Measurements from ENCODE around the gene KCNK17. TPM values are rescaled to one million over a fixed set of nuclear protein-coding genes. Genes with fewer than 3 reads are reported as not detected.

The KCNK17 gene
- total RNA-seq, 1 experiment from 2014 or later: 1.2 TPM

DNA sequence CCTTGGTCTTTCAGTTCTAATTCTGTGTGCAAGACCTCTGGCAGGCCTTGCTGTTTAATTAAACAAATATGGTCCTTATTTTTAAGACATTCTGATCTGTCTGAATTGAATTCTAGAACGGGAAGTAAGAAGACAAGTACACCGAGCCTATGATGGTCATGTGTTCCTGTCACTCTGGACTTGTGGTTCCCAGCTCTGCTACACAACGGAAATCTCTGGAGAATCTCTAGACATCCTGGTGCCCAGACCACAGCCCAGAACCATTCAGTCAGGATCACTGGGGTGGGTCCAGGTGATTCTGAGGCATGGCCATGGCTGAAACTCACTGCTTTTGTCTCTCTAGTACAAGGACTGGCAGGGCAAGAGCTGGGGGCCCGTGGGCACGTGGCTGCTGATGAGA is 24.2 kb upstream of the KCNK17 start:
- no peak overlapping the region for H3K27ac ChIP-seq (ENCODE audit: insufficient read length, low read depth, low read length)
- Mint-ChIP-seq H3K9me3 (no peaks in the 10 kb centered on the region), H3K4me3 (no peak overlapping the region), H3K27me3 (ENCODE audit: low read depth) (peaks cover 9% of the 10 kb centered on the region), H3K36me3 (ENCODE audit: insufficient read depth in 1 of 3, low read depth in 3 of 3) (no peaks in the 10 kb centered on the region), H3K4me1 (peaks cover 18 to 32% of the 10 kb centered on the region in 2 experiments), H3K27ac (no peak overlapping the region)
- no peak overlapping the region for H4K91ac ChIP-seq (ENCODE audit: insufficient read length, low read depth, low read length)
- no peaks in the 10 kb centered on the region for H3K79me1 ChIP-seq (ENCODE audit: insufficient read depth, low read depth, low read length, poor library complexity, severe bottlenecking)
- no peak overlapping the region for H2AK5ac ChIP-seq (ENCODE audit: insufficient read length, low read length)
- no peak overlapping the region for H3K56ac ChIP-seq (ENCODE audit: insufficient read length, low read depth, low read length)
- H2BK15ac ChIP-seq (ENCODE audit: low read depth, low read length): no peak overlapping the region
- H2BK120ac ChIP-seq (ENCODE audit: low read depth, low read length, poor library complexity, severe bottlenecking): no peak overlapping the region
- H3K4ac ChIP-seq (ENCODE audit: low read depth, low read length): no peak overlapping the region
- H3K79me2 ChIP-seq (ENCODE audit: insufficient read depth, low read length): no peaks in the 10 kb centered on the region
- no peak overlapping the region for H3K23ac ChIP-seq (ENCODE audit: insufficient read length, low read depth, low read length)
- no peaks in the 10 kb centered on the region for H3K23me2 ChIP-seq (ENCODE audit: insufficient read length, low read depth, low read length, poor library complexity, severe bottlenecking)
- no peak overlapping the region for H4K5ac ChIP-seq (ENCODE audit: insufficient read length, low read depth, low read length)
- no peak overlapping the region for H3K4me2 ChIP-seq (ENCODE audit: insufficient read depth, insufficient read length, low read length)
- H2BK20ac ChIP-seq (ENCODE audit: low read depth, low read length, poor library complexity, severe bottlenecking): no peak overlapping the region
- no peak overlapping the region for H2BK12ac ChIP-seq (ENCODE audit: insufficient read length, low read depth, low read length)
- H4K20me1 ChIP-seq (ENCODE audit: control insufficient read depth, insufficient read depth, insufficient read length): no peaks in the 10 kb centered on the region
- no peak overlapping the region for H3K14ac ChIP-seq (ENCODE audit: insufficient read depth, low read length)
- H3K27me3 ChIP-seq (ENCODE audit: insufficient read depth, low read length): no peaks in the 10 kb centered on the region
- no peaks in the 10 kb centered on the region; the same call in 1 of the 2 replicates for H3K4me1 ChIP-seq (ENCODE audit: insufficient read depth, low read length)
- H2BK5ac ChIP-seq (ENCODE audit: insufficient read length, low read length): no peak overlapping the region
- no peak overlapping the region for H2AFZ ChIP-seq (ENCODE audit: low read length)
- no peak overlapping the region for H4K8ac ChIP-seq (replicated peaks; ENCODE audit: insufficient read length, low read depth, low read length)
- no peak for DNase-seq
- no peak overlapping the region for H3T11ph ChIP-seq (ENCODE audit: low read length)
- WGBS (ENCODE audit: extremely low coverage, insufficient read length, low lambda C conversion rate): no CpG with 5 or more reads among the region's 5 CpGs
- TF ChIP-seq, protein P1, sequence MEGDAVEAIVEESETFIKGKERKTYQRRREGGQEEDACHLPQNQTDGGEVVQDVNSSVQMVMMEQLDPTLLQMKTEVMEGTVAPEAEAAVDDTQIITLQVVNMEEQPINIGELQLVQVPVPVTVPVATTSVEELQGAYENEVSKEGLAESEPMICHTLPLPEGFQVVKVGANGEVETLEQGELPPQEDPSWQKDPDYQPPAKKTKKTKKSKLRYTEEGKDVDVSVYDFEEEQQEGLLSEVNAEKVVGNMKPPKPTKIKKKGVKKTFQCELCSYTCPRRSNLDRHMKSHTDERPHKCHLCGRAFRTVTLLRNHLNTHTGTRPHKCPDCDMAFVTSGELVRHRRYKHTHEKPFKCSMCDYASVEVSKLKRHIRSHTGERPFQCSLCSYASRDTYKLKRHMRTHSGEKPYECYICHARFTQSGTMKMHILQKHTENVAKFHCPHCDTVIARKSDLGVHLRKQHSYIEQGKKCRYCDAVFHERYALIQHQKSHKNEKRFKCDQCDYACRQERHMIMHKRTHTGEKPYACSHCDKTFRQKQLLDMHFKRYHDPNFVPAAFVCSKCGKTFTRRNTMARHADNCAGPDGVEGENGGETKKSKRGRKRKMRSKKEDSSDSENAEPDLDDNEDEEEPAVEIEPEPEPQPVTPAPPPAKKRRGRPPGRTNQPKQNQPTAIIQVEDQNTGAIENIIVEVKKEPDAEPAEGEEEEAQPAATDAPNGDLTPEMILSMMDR (conservative IDR thresholded peaks at IDR 0.05): no peak
- H3K18ac ChIP-seq (ENCODE audit: insufficient read length, low read depth, low read length): no peak overlapping the region
- H3K9ac ChIP-seq (ENCODE audit: extremely low read depth, insufficient read length, low read length): no peak overlapping the region
- H3K9me3 ChIP-seq (ENCODE audit: control insufficient read depth, low read depth, low read length): no peaks in the 10 kb centered on the region

All from H9 (cell line).